ENCODE data around the gene PRRC1.
"Not testable (repeated sequence)": the region's sequence is repeated elsewhere in the genome, so short reads cannot be mapped to it uniquely, and the experiment has no call there.

PRRC1 gene

DNA sequence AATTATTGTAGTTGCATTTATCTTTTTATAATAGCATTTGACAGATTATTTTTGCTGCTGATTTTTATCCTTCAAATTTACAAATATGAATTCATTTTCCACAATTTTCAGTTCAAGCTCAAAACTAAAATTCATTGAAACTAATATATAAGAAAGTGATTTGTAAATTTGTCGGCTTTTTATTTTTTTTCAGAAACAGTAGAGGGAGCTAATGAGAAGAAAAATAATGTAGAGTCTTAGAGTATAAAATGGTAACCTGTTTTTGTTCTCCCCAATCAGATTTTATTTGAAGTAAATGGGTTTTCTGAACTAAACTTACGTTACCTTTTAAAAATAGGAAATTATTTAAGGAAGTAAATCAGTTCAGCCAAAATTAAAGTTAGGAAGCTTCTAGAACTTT, 19.2 kb downstream of the PRRC1 start:
- no peak overlapping the region for H3K4me3 ChIP-seq (ENCODE audit: control insufficient read depth, low read depth, low read length)
- TF ChIP-seq, protein P1, sequence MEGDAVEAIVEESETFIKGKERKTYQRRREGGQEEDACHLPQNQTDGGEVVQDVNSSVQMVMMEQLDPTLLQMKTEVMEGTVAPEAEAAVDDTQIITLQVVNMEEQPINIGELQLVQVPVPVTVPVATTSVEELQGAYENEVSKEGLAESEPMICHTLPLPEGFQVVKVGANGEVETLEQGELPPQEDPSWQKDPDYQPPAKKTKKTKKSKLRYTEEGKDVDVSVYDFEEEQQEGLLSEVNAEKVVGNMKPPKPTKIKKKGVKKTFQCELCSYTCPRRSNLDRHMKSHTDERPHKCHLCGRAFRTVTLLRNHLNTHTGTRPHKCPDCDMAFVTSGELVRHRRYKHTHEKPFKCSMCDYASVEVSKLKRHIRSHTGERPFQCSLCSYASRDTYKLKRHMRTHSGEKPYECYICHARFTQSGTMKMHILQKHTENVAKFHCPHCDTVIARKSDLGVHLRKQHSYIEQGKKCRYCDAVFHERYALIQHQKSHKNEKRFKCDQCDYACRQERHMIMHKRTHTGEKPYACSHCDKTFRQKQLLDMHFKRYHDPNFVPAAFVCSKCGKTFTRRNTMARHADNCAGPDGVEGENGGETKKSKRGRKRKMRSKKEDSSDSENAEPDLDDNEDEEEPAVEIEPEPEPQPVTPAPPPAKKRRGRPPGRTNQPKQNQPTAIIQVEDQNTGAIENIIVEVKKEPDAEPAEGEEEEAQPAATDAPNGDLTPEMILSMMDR (IDR thresholded peaks at IDR 0.05; ENCODE audit: control insufficient read depth, insufficient read depth, low read depth, low read length, missing control alignments): no peak
- no peak for DNase-seq (ENCODE audit: low read depth)

DNA sequence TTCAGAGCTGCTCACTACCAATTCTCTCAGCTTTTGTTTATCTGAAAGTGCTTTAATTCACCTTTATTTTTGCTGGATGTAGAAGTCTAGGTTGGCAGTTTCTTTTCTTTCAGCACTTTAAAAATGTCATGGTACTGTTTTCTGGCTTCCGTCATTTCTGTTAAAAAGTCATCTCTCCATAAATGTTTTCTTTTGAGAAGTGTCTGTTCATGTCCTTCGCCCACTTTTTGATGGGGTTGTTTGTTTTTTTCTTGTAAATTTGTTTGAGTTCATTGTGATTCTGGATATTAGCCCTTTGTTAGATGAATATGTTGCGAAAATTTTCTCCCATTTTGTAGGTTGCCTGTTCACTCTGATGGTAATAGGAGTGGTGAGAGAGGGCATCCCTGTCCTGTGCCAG, 23.1 kb downstream of the PRRC1 start:
- not testable (repeated sequence) for DNase-seq (ENCODE audit: low read depth)

DNA sequence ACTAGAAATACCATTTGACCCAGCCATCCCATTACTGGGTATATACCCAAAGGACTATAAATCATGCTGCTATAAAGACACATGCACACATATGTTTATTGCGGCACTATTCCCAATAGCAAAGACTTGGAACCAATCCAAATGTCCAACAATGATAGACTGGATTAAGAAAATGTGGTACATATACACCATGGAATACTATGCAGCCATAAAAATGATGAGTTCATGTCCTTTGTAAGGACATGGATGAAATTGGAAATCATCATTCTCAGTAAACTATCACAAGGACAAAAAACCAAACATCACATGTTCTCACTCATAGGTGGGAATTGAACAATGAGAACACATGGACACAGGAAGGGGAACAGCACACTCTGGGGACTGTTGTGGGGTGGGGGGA, 27.8 kb downstream of the PRRC1 start:
- DNase-seq (ENCODE audit: low read depth): not testable (repeated sequence)

More for the DNA sequence above, 23.1 kb downstream of the PRRC1 start:
- not testable (repeated sequence) for H3K4me3 ChIP-seq (ENCODE audit: control insufficient read depth, low read depth, low read length)

DNA sequence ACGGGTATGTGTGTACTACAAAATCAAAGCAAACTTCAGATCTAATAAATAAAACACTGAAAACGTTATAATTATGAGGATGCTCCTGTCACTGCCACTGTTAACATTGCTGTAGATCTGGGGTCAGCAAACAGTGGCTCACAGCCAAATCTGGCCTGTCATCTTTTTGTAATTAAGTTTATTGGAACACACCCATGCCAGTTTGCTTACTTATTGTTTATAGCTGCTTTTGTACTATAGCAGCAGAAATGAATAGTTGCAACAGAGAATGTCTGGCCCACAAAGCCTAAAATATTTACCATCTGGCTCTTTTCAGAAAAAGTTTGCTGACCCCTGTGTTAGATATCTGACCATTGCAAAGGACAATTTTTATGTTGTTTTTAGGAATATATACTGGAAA, 32.1 kb downstream of the PRRC1 start:
- no peak overlapping the region for H3K4me3 ChIP-seq (ENCODE audit: control insufficient read depth, low read depth, low read length)
- TF ChIP-seq, protein P1 (IDR thresholded peaks at IDR 0.05; ENCODE audit: control insufficient read depth, insufficient read depth, low read depth, low read length, missing control alignments): no peak
- DNase-seq (ENCODE audit: low read depth): no peak

More for the DNA sequence above, 27.8 kb downstream of the PRRC1 start:
- not testable (repeated sequence) for H3K4me3 ChIP-seq (ENCODE audit: control insufficient read depth, low read depth, low read length)

DNA sequence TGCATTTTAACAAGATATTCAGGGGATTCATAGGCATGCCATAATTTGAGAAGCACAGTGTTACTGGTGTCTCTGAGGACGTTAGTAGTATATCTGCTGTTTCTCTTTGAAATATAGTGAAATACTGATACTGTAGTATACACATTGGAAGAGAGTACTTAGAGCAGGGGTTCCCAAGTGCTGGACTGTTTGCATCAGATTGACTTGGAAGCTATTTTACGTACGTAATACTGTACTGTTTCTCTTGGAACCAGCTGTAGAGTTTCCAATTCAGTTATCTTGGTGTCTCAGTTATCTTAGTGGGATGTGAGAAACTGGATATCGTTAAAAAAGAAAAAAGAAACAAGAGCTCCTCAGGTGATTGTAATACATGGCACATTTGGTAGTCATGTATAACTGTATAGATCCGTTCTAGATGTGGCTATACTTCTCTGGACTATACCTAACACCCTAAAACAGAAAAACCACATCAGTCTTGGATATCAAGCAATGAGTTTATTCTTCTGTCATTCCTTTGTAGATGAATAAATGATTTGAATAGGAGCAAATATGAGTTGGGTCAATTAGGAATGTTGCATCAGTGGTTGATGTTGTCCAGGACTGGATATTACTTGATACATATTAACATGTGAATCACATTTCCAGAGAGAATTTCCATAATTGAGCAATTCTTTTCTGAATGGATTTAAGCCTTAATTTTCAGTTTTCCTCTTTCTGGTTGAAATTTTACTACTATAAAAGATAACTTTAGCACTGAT, 33.4 kb downstream of the PRRC1 start:
- DNase-seq (ENCODE audit: low read depth): no peak
- H3K4me3 ChIP-seq (ENCODE audit: control insufficient read depth, low read depth, low read length): no peak overlapping the region
- TF ChIP-seq, protein P1 (IDR thresholded peaks at IDR 0.05; ENCODE audit: control insufficient read depth, insufficient read depth, low read depth, low read length, missing control alignments): no peak

DNA sequence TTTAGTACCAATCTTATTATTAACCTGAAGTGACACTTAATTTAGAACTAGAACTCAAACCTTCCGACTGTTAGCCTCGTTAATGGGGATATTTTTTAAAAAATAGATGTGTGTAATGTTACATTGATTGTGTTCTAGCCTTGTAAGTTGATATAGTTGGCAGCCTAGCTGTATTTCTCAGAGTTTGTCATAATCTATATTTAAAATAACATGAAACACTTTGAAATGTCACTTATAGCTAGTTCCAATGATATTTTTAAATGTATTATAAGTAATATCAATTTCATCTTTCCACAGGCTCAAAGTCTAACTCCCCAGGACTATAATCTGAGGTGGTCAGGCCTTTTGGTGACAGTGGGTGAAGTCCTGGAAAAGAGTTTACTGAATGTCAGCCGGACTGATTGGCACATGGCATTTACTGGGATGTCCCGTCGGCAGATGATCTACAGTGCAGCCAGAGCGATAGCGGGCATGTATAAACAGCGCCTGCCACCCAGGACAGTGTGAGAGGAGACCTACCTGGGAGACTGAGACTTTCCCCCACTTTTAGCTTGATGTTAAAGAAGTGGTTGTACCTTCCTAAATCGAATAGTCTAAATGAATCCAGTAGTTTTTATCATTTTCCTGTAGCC, 34.1 kb downstream of the PRRC1 start:
- no peak for DNase-seq (ENCODE audit: low read depth)
- TF ChIP-seq, protein P1 (IDR thresholded peaks at IDR 0.05; ENCODE audit: control insufficient read depth, insufficient read depth, low read depth, low read length, missing control alignments): no peak
- H3K4me3 ChIP-seq (ENCODE audit: control insufficient read depth, low read depth, low read length): no peak overlapping the region

DNA sequence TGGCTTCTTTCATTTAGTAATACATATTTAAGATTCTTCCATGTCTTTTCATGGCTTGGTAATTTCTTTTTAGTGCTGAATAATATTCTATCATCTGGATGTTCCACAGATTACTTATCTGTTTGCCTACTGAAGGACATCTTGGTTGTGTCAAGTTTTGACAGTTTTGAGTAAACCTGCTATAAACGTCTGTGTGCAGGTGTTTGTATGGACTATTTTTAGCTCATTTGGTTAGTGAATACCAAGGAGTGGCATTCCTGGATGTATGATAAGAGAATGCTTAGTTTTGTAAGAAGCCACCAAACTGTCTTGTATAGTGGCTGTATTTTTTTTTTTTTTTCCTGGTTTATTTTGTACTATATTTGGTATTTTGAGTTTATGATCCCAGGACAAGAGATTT, 38.4 kb downstream of the PRRC1 start:
- TF ChIP-seq, protein P1 (IDR thresholded peaks at IDR 0.05; ENCODE audit: control insufficient read depth, insufficient read depth, low read depth, low read length, missing control alignments): no peak
- no peak for DNase-seq (ENCODE audit: low read depth)
- H3K4me3 ChIP-seq (ENCODE audit: control insufficient read depth, low read depth, low read length): no peak overlapping the region
